Esophagus squamous epithelium (tissue), 5 donors: Measurements from ENCODE around the gene KRT24. TPM values are rescaled to one million over a fixed set of nuclear protein-coding genes. Genes with fewer than 3 reads are reported as not detected.

Source experiments
- DNase-seq: peaks from one replicate; lab custom pipeline; 2025; lab: John Stamatoyannopoulos, UW
- H3K27ac ChIP-seq, 4 donors: fragments of 200-600 bp; sonication (generic); one replicate each; pipeline ENCODE4 v1.5.1; 2016 to 2019; ENCODE audit warnings: mild to moderate bottlenecking in 1 of 4
- H3K27me3 ChIP-seq, 4 donors: fragments of 200-600 bp; sonication (generic); 1 replicate in 3 of 4; 2 replicates in 1 of 4; pipeline versions ENCODE4 v1.5.1 to v1.6.0; 2017 to 2021; ENCODE audit warnings: antibody characterized with exemption in 1 of 4
- H3K36me3 ChIP-seq, 3 donors: fragments of 200-600 bp; sonication (generic); one replicate each; pipeline ENCODE4 v1.5.1; 2016 to 2019
- H3K4me1 ChIP-seq, 3 donors: fragments of 200-600 bp; sonication (generic); one replicate each; pipeline ENCODE4 v1.5.1; 2017 to 2019
- H3K4me3 ChIP-seq, 4 donors: fragments of 200-600 bp; sonication (generic); 1 replicate in 3 of 4; 2 replicates in 1 of 4; pipeline ENCODE4 v1.5.1; 2016 to 2019; ENCODE audit warnings: mild to moderate bottlenecking in 2 of 4, moderate library complexity in 1 of 4
- H3K9me3 ChIP-seq, 3 donors: fragments of 200-600 bp; sonication (generic); one replicate each; pipeline ENCODE4 v1.5.1; 2016 to 2019
- CTCF ChIP-seq, 6 experiments: fragments of 450-650 bp in 4 of 6; fragments of 200-600 bp in 2 of 6; sonication (generic) in 2 of 6; IDR thresholded peaks; one replicate each; pipeline ENCODE4 v1.5.1; 2016 to 2019; ENCODE audit warnings: antibody characterized with exemption in 6 of 6, mild to moderate bottlenecking in 4 of 6, moderate library complexity in 4 of 6
- POLR2A ChIP-seq, 4 donors: fragments of 450-650 bp; IDR thresholded peaks; one replicate each; pipeline ENCODE4 v1.6.1; 2017; ENCODE audit warnings: antibody characterized with exemption in 4 of 4, mild to moderate bottlenecking in 4 of 4, moderate library complexity in 3 of 4
- WGBS, 2 donors: methylation state at CpG; one replicate each; pipeline ENCODE4 v1.1.5; 2018; 5-methylcytosine and 5-hydroxymethylcytosine counted together
- intact Hi-C: fragments of 100-400 bp; cut with DNase I; formaldehyde crosslinking; loops from one replicate; pipeline ENCODE4 v1.15.0; 2022
- total RNA-seq, 4 donors: library from RNA; depleted of rRNA; stranded (reverse); fragments of >200 nt; gene quantifications; one replicate each; pipeline ENCODE4 v1.1.0, GENCODE V29; 2016
- donor health status: DM: yes; HTN: yes; CAD: no.

Gene KRT24
- total RNA-seq, 4 donors from 2014 or later: 5.5 to 369 (median 23.4) TPM

- Histone ChIP-seq H3K9me3 (no peaks in the 10 kb centered on the region), H3K4me3 (no peak overlapping the region), H3K4me1 (no peaks in the 10 kb centered on the region), H3K27ac (no peak overlapping the region), H3K36me3 (no peaks in the 10 kb centered on the region), H3K27me3 (peaks cover 0 to 14% (median 0%) of the 10 kb centered on the region in 4 donors)
- WGBS, 2 donors: 83 to 84% methylated on average over 5 of the region's 5 CpGs
- TF ChIP-seq CTCF (IDR thresholded peaks at IDR 0.05) (no peak), POLR2A (IDR thresholded peaks at IDR 0.05) (no peak)
- DNase-seq: no peak
- intact Hi-C loops: no loop called here
Measured at GRCh38 chr17:40687106-40687505, 16.4 kb downstream of the KRT24 start.

- DNase-seq: no peak
- Histone ChIP-seq H3K4me1 (no peaks in the 10 kb centered on the region), H3K4me3 (no peak overlapping the region), H3K9me3 (no peaks in the 10 kb centered on the region), H3K36me3 (no peaks in the 10 kb centered on the region), H3K27me3 (peaks cover 0 to 23% (median 0%) of the 10 kb centered on the region in 4 donors), H3K27ac (no peak overlapping the region)
- intact Hi-C loops: no loop called here
- no peak for TF ChIP-seq CTCF (IDR thresholded peaks at IDR 0.05)
- no peak for TF ChIP-seq POLR2A (IDR thresholded peaks at IDR 0.05)
- 42 to 47% methylated on average over 4 of the region's 4 CpGs for WGBS, 2 donors
Measured at GRCh38 chr17:40686192-40686591, 17.4 kb downstream of the KRT24 start.

- peaks cover 0 to 65% (median 0%) of the 10 kb centered on the region in 4 donors for H3K27me3 ChIP-seq
- H3K4me3 ChIP-seq: no peak overlapping the region
- no peaks in the 10 kb centered on the region for H3K9me3 ChIP-seq
- no peak overlapping the region for H3K27ac ChIP-seq
- no peaks in the 10 kb centered on the region for H3K36me3 ChIP-seq
- no peak for DNase-seq
- TF ChIP-seq POLR2A (IDR thresholded peaks at IDR 0.05) (no peak), CTCF (IDR thresholded peaks at IDR 0.05) (no peak)
- intact Hi-C loops: no loop called here
- no peaks in the 10 kb centered on the region for H3K4me1 ChIP-seq
Measured at GRCh38 chr17:40680998-40681397, 22.6 kb downstream of the KRT24 start.

- TF ChIP-seq POLR2A (IDR thresholded peaks at IDR 0.05): no peak
- DNase-seq: no peak
- intact Hi-C loops: no loop called here
- WGBS, 2 donors: 78 to 82% methylated on average over 2 of the region's 2 CpGs
- no peaks in the 10 kb centered on the region for H3K4me1 ChIP-seq
- H3K36me3 ChIP-seq: no peaks in the 10 kb centered on the region
- H3K27me3 ChIP-seq: peaks cover 0 to 79% (median 0%) of the 10 kb centered on the region in 4 donors
- no peak overlapping the region for H3K4me3 ChIP-seq
- no peak overlapping the region for H3K27ac ChIP-seq
- H3K9me3 ChIP-seq: no peaks in the 10 kb centered on the region
Measured at GRCh38 chr17:40679523-40679907, 24.0 kb downstream of the KRT24 start.

GRCh38 chr17:40678902-40679522, 24.5 kb downstream of the KRT24 start:
- Histone ChIP-seq H3K27ac (no peak overlapping the region), H3K4me3 (no peak overlapping the region), H3K9me3 (no peaks in the 10 kb centered on the region), H3K4me1 (no peaks in the 10 kb centered on the region), H3K27me3 (peaks cover 0 to 84% (median 0%) of the 10 kb centered on the region in 4 donors), H3K36me3 (no peaks in the 10 kb centered on the region)
- TF ChIP-seq CTCF (IDR thresholded peaks at IDR 0.05): no peak
- TF ChIP-seq POLR2A (IDR thresholded peaks at IDR 0.05): no peak
- no peak for DNase-seq
- 23 to 36% methylated on average over 4 of the region's 4 CpGs for WGBS, 2 donors
- intact Hi-C loops: no loop called here
